ENCODE measurements around the gene NIPAL1. TPM values are rescaled to one million over a fixed set of nuclear protein-coding genes. Genes with fewer than 3 reads are reported as not detected.

Gene NIPAL1
- total RNA-seq, 1 experiment from 2014 or later = 18.1 TPM

DNA sequence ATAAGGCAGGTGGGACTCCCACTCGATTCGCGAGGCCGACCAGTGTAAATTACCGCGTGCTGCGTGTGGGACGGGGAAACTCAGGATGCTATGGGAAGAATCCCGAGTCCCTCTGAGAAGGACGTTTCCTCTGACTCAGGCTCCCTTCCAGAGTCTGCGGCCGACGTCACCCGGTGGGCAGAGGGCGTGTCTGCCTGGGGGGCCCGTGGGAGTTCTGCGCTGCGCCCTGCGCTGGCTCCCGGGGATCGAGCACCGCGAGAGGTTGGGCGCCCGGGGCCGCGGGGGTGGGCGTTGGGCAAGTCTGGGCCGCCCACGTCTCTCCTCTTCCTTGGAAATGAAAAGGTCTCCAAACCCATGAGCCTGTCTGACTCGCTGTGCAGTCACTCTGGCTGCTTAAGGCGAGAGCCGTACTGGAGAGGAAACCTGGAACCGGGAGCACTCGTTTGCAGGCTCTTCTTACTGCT, 568 bp downstream of the NIPAL1 start:
- Mint-ChIP-seq H3K36me3 (ENCODE audit: insufficient read depth, unreplicated experiment) (peaks cover 30% of the 10 kb centered on the region), H3K9me3 (ENCODE audit: unreplicated experiment) (no peaks in the 10 kb centered on the region), H3K4me1 (ENCODE audit: low read depth, unreplicated experiment) (peaks cover 23% of the 10 kb centered on the region), H3K4me3 (ENCODE audit: unreplicated experiment) (peak overlapping the region; percentile 93), H3K27ac (ENCODE audit: unreplicated experiment) (peak overlapping the region; percentile 89), H3K27me3 (ENCODE audit: insufficient read depth, unreplicated experiment) (no peaks in the 10 kb centered on the region)
- Histone ChIP-seq H3K4me3 (ENCODE audit: low read depth, low read length) (peak overlapping the region; percentile 94), H3K4me1 (peaks cover 25% of the 10 kb centered on the region), H3K9me3 (no peaks in the 10 kb centered on the region), H3K36me3 (ENCODE audit: control insufficient read depth, insufficient read depth, low read length) (no peaks in the 10 kb centered on the region), H3K27me3 (replicated peaks; ENCODE audit: control insufficient read depth, insufficient read depth, low read length) (no peaks in the 10 kb centered on the region)
- ChIA-PET CTCF (interaction anchor here (0.6 kb wide), 1 partner anchor 431 kb away, joined by 3 read pairs; no protein-coding TSS in a partner anchor), POLR2A (no interaction called here)
- intact Hi-C loops (cut with micrococcal nuclease; ENCODE audit: unreplicated experiment) = loop anchor here (2.0 to 5.0 kb wide), 5 partner anchors 26 to 105 kb away; partner anchors contain the start of gene NFXL1
- DNase-seq = peak; percentile 78 to 80
- TSS peak; percentile 61 for BruUV-seq (replicated peaks)
- TF ChIP-seq, protein P1, sequence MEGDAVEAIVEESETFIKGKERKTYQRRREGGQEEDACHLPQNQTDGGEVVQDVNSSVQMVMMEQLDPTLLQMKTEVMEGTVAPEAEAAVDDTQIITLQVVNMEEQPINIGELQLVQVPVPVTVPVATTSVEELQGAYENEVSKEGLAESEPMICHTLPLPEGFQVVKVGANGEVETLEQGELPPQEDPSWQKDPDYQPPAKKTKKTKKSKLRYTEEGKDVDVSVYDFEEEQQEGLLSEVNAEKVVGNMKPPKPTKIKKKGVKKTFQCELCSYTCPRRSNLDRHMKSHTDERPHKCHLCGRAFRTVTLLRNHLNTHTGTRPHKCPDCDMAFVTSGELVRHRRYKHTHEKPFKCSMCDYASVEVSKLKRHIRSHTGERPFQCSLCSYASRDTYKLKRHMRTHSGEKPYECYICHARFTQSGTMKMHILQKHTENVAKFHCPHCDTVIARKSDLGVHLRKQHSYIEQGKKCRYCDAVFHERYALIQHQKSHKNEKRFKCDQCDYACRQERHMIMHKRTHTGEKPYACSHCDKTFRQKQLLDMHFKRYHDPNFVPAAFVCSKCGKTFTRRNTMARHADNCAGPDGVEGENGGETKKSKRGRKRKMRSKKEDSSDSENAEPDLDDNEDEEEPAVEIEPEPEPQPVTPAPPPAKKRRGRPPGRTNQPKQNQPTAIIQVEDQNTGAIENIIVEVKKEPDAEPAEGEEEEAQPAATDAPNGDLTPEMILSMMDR (IDR thresholded peaks at IDR 0.05; ENCODE audit: insufficient read depth in 1 of 2, low read depth in 1 of 2, low read length in 1 of 2, severe bottlenecking in 1 of 2, unreplicated experiment in 1 of 2) = no peak

DNA sequence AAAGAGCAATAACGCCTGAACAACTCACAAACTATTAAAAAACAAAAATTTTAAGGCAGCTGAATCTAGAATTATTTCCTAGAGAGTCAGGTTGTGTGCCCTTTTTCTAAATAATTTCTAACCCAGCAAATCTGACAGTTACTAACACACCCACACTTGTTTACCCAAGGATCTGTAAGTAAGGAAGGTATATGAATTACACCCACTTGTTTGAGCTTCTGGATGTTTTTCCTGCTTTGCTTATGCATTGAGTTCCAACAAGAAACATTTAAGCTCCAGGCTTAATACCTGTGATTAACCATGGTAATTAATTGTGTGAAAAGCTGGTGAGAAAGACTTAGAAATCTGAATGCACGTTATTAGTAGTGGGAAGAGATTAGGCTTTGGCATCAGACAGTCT, 1.5 kb downstream of the NIPAL1 start:
- TF ChIP-seq, protein P1 (IDR thresholded peaks at IDR 0.05; ENCODE audit: insufficient read depth in 1 of 2, low read depth in 1 of 2, low read length in 1 of 2, severe bottlenecking in 1 of 2, unreplicated experiment in 1 of 2) = no peak
- intact Hi-C loops (cut with micrococcal nuclease; ENCODE audit: unreplicated experiment) = loop anchor here (5.0 kb wide), 1 partner anchor 106 kb away; the partner anchor contains the start of gene NFXL1
- Histone ChIP-seq H3K4me3 (ENCODE audit: low read depth, low read length) (no peak overlapping the region), H3K27me3 (replicated peaks; ENCODE audit: control insufficient read depth, insufficient read depth, low read length) (no peaks in the 10 kb centered on the region), H3K36me3 (ENCODE audit: control insufficient read depth, insufficient read depth, low read length) (no peaks in the 10 kb centered on the region), H3K9me3 (no peaks in the 10 kb centered on the region), H3K4me1 (peaks cover 28% of the 10 kb centered on the region)
- peaks cover 23% of the 10 kb centered on the region for H3K36me3 Mint-ChIP-seq (ENCODE audit: insufficient read depth, unreplicated experiment)
- H3K27me3 Mint-ChIP-seq (ENCODE audit: insufficient read depth, unreplicated experiment) = no peaks in the 10 kb centered on the region
- ChIA-PET CTCF (no interaction called here), POLR2A (no interaction called here)
- peak overlapping the region; percentile 93 for H3K4me3 Mint-ChIP-seq (ENCODE audit: unreplicated experiment)
- no peak for DNase-seq
- no peak overlapping the region for H3K27ac Mint-ChIP-seq (ENCODE audit: unreplicated experiment)
- no TSS peak for BruUV-seq (replicated peaks)
- H3K9me3 Mint-ChIP-seq (ENCODE audit: unreplicated experiment) = no peaks in the 10 kb centered on the region
- peaks cover 26% of the 10 kb centered on the region for H3K4me1 Mint-ChIP-seq (ENCODE audit: low read depth, unreplicated experiment)

DNA sequence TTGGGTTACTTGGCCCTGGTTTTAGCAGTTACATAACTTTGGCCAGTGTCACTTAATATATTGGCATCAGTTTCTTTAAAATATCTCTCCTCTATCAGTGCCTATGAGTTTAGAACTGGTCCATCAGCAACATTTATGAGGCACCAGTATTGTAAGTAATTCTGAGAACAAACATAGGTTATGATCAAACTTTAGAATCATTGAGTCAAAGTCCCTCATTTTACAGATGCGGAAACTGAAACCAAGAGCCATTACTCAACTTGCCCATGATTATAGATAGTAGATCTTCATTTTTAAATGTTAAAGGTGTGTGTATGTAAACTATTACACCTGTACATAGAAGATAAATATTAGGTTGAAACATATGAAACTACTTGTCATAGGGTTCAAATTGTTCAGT, 4.5 kb downstream of the NIPAL1 start:
- Histone ChIP-seq H3K9me3 (no peaks in the 10 kb centered on the region), H3K4me3 (ENCODE audit: low read depth, low read length) (no peak overlapping the region), H3K27me3 (replicated peaks; ENCODE audit: control insufficient read depth, insufficient read depth, low read length) (no peaks in the 10 kb centered on the region), H3K36me3 (ENCODE audit: control insufficient read depth, insufficient read depth, low read length) (no peaks in the 10 kb centered on the region), H3K4me1 (peaks cover 22% of the 10 kb centered on the region)
- no peak overlapping the region for H3K4me3 Mint-ChIP-seq (ENCODE audit: unreplicated experiment)
- H3K27me3 Mint-ChIP-seq (ENCODE audit: insufficient read depth, unreplicated experiment) = no peaks in the 10 kb centered on the region
- ChIA-PET POLR2A (no interaction called here), CTCF (no interaction called here)
- H3K27ac Mint-ChIP-seq (ENCODE audit: unreplicated experiment) = no peak overlapping the region
- intact Hi-C loops (cut with micrococcal nuclease; ENCODE audit: unreplicated experiment) = no loop called here
- BruUV-seq (replicated peaks) = no TSS peak
- DNase-seq = no peak
- no peaks in the 10 kb centered on the region for H3K9me3 Mint-ChIP-seq (ENCODE audit: unreplicated experiment)
- H3K4me1 Mint-ChIP-seq (ENCODE audit: low read depth, unreplicated experiment) = peaks cover 26% of the 10 kb centered on the region
- TF ChIP-seq, protein P1 (IDR thresholded peaks at IDR 0.05; ENCODE audit: insufficient read depth in 1 of 2, low read depth in 1 of 2, low read length in 1 of 2, severe bottlenecking in 1 of 2, unreplicated experiment in 1 of 2) = no peak
- peaks cover 40% of the 10 kb centered on the region for H3K36me3 Mint-ChIP-seq (ENCODE audit: insufficient read depth, unreplicated experiment)
